Measurements from ENCODE around the gene TOM1L2.

Gene TOM1L2

DNA sequence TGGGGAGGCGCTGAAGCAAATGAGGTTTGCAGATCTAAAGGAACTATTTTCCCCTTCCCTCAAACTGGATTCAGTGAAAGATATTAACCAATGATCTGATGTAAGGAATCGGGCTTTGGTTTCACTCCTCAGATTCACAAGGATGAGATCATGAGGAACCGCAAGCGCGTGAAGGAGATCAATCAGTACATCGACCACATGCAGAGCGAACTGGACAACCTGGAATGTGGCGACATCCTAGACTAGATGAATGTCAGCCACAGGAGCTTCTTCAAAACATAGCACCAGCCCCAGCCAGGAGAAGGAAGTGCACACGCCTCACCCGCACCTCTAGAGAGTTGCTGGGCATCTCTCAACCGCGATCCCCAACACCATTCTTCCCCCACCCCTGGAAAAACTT, 44.2 kb upstream of the TOM1L2 start:
- Histone ChIP-seq H3K4me2 (ENCODE audit: low read depth, low read length) (no peak overlapping the region), H3K9me2 (replicated peaks; ENCODE audit: insufficient read depth, low read length) (no peaks in the 10 kb centered on the region), H3K27me3 (replicated peaks; ENCODE audit: insufficient read depth, low read length) (no peaks in the 10 kb centered on the region), H3K4me1 (ENCODE audit: low read length) (peaks cover 16% of the 10 kb centered on the region), H2AFZ (ENCODE audit: low read length) (no peak overlapping the region), H4K20me1 (ENCODE audit: insufficient read depth, low read length) (no peaks in the 10 kb centered on the region), H3K4me3 (ENCODE audit: low read length) (no peak overlapping the region), H3K36me3 (replicated peaks; ENCODE audit: insufficient read depth, low read length) (no peaks in the 10 kb centered on the region), H3K9ac (ENCODE audit: low read length) (no peak overlapping the region), H3K27ac (ENCODE audit: low read length) (no peak overlapping the region), H3K9me3 (replicated peaks; ENCODE audit: insufficient read depth, low read length) (no peaks in the 10 kb centered on the region), H3K79me2 (ENCODE audit: low read length) (no peaks in the 10 kb centered on the region), H3F3A (ENCODE audit: insufficient read depth, low read length) (peaks cover 10% of the 10 kb centered on the region)
- no peak for DNase-seq
- TF ChIP-seq CTCF (IDR thresholded peaks at IDR 0.05; ENCODE audit: low read length) (no peak), EZH2phosphoT487 (IDR thresholded peaks at IDR 0.05; ENCODE audit: low read length) (no peak), EZH2 (optimal IDR thresholded peaks at IDR 0.05; ENCODE audit: low read depth, low read length) (no peak)

DNA sequence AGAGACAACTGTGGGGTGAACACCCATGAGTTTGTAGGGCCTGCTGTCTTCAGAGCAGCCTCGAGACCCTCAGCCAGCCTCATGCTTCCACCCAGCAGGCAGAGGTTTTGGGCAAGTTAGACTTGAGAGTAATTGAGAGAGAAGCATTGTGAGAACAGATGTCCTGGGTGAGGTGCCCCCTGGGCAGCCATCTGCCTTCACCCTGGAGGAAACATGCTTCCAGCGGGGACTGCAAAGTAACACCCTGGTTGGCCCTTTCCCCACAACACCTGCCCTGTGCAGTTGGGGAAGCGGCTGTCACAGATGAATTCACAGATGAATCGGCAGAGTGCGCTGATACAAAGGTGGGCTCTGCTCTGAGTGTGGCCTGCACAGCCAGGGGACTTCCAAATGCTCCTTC, 43.4 kb upstream of the TOM1L2 start:
- no peak overlapping the region for H3K4me2 ChIP-seq (ENCODE audit: low read depth, low read length)
- no peak for DNase-seq
- no peaks in the 10 kb centered on the region for H3K9me2 ChIP-seq (replicated peaks; ENCODE audit: insufficient read depth, low read length)
- H3K36me3 ChIP-seq (replicated peaks; ENCODE audit: insufficient read depth, low read length), result no peaks in the 10 kb centered on the region
- H3K27ac ChIP-seq (ENCODE audit: low read length), result no peak overlapping the region
- no peak overlapping the region for H2AFZ ChIP-seq (ENCODE audit: low read length)
- no peak overlapping the region for H3K4me3 ChIP-seq (ENCODE audit: low read length)
- H3K4me1 ChIP-seq (ENCODE audit: low read length), result peaks cover 16% of the 10 kb centered on the region
- no peaks in the 10 kb centered on the region for H3K27me3 ChIP-seq (replicated peaks; ENCODE audit: insufficient read depth, low read length)
- no peaks in the 10 kb centered on the region for H3K79me2 ChIP-seq (ENCODE audit: low read length)
- no peak for TF ChIP-seq EZH2 (optimal IDR thresholded peaks at IDR 0.05; ENCODE audit: low read depth, low read length)
- TF ChIP-seq CTCF (IDR thresholded peaks at IDR 0.05; ENCODE audit: low read length), result no peak
- TF ChIP-seq EZH2phosphoT487 (IDR thresholded peaks at IDR 0.05; ENCODE audit: low read length), result no peak
- H3K9ac ChIP-seq (ENCODE audit: low read length), result no peak overlapping the region
- H3F3A ChIP-seq (ENCODE audit: insufficient read depth, low read length), result peaks cover 10% of the 10 kb centered on the region
- no peaks in the 10 kb centered on the region for H3K9me3 ChIP-seq (replicated peaks; ENCODE audit: insufficient read depth, low read length)
- no peaks in the 10 kb centered on the region for H4K20me1 ChIP-seq (ENCODE audit: insufficient read depth, low read length)

DNA sequence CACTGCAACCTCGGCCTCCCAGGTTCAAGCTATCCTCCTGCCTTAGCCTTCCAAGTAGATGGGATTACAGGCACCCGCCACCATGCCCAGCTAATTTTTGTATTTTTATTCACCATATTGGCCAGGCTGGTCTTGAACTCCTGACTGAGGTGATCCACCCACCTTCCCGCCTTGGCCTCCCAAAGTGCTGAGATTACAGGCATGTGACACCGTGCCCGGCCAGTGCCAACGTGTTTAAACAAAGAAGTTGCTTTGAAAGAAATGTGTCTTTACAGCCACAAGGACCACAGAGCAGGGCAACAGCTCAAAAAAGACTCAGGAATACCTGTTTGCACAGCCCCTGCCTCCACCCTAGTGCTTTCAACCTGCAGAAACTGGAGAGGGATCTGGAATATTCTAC, 41.8 kb upstream of the TOM1L2 start:
- no peak for TF ChIP-seq EZH2phosphoT487 (IDR thresholded peaks at IDR 0.05; ENCODE audit: low read length)
- TF ChIP-seq EZH2 (optimal IDR thresholded peaks at IDR 0.05; ENCODE audit: low read depth, low read length), result no peak
- TF ChIP-seq CTCF (IDR thresholded peaks at IDR 0.05; ENCODE audit: low read length), result no peak
- Histone ChIP-seq H3K9me2 (replicated peaks; ENCODE audit: insufficient read depth, low read length) (no peaks in the 10 kb centered on the region), H3K9me3 (replicated peaks; ENCODE audit: insufficient read depth, low read length) (no peaks in the 10 kb centered on the region), H2AFZ (ENCODE audit: low read length) (no peak overlapping the region), H3K27me3 (replicated peaks; ENCODE audit: insufficient read depth, low read length) (no peaks in the 10 kb centered on the region), H3K4me1 (ENCODE audit: low read length) (peaks cover 16% of the 10 kb centered on the region), H3K36me3 (replicated peaks; ENCODE audit: insufficient read depth, low read length) (no peaks in the 10 kb centered on the region), H3F3A (ENCODE audit: insufficient read depth, low read length) (peaks cover 10% of the 10 kb centered on the region), H3K27ac (ENCODE audit: low read length) (peak overlapping the region; percentile 41; the same call in 1 of the 2 replicates), H3K4me2 (ENCODE audit: low read depth, low read length) (peak overlapping the region; percentile 26; the same call in 1 of the 2 replicates), H4K20me1 (ENCODE audit: insufficient read depth, low read length) (no peaks in the 10 kb centered on the region), H3K79me2 (ENCODE audit: low read length) (no peaks in the 10 kb centered on the region), H3K9ac (ENCODE audit: low read length) (no peak overlapping the region), H3K4me3 (ENCODE audit: low read length) (no peak overlapping the region)
- DNase-seq, result no peak

All from MM.1S (cell line).